22Rv1 (cell line): ENCODE results near the gene AHCYL2.

Experiments
- ZFX ChIP-seq: fragments of 450-650 bp; IDR thresholded peaks from 2 replicates; pipeline ENCODE4 v1.6.1; 2017; ENCODE audit warnings: antibody characterized with exemption, borderline replicate concordance
- TF ChIP-seq, protein P1 (sequence below): fragments of 450-650 bp; IDR thresholded peaks from 2 replicates; pipeline ENCODE4 v1.5.1; 2017; ENCODE audit warnings: mild to moderate bottlenecking

GRCh38 chr7:129464194-129464593 lies 239.4 kb downstream of the AHCYL2 start:
- TF ChIP-seq, protein P1, sequence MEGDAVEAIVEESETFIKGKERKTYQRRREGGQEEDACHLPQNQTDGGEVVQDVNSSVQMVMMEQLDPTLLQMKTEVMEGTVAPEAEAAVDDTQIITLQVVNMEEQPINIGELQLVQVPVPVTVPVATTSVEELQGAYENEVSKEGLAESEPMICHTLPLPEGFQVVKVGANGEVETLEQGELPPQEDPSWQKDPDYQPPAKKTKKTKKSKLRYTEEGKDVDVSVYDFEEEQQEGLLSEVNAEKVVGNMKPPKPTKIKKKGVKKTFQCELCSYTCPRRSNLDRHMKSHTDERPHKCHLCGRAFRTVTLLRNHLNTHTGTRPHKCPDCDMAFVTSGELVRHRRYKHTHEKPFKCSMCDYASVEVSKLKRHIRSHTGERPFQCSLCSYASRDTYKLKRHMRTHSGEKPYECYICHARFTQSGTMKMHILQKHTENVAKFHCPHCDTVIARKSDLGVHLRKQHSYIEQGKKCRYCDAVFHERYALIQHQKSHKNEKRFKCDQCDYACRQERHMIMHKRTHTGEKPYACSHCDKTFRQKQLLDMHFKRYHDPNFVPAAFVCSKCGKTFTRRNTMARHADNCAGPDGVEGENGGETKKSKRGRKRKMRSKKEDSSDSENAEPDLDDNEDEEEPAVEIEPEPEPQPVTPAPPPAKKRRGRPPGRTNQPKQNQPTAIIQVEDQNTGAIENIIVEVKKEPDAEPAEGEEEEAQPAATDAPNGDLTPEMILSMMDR = no peak
- TF ChIP-seq ZFX = no peak
